K562 (cell line): ENCODE data around the gene FXYD3. TPM values are rescaled to one million over a fixed set of nuclear protein-coding genes. Genes with fewer than 3 reads are reported as not detected.
A peak's percentile ranks its signal among the peaks of the same experiment; 100 is the strongest.

Experiments used
- CHD1 ChIP-seq: fragments of 200-600 bp; sonication (generic); IDR thresholded peaks from one replicate; pipeline ENCODE4 v1.6.1; 2012; ENCODE audit warnings: mild to moderate bottlenecking, moderate library complexity, low read length, inconsistent platforms
- CREB1 ChIP-seq, 2 experiments: sonication (generic) in 1 of 2; formaldehyde crosslinking in 1 of 2; IDR thresholded peaks; 2 replicates each; pipeline versions ENCODE4 v1.6.1 to v1.8.0; 2012 to 2022; ENCODE audit warnings: inconsistent platforms in 1 of 2, mild to moderate bottlenecking in 1 of 2, missing genetic modification reagents in 1 of 2, moderate library complexity in 1 of 2
- CREM ChIP-seq: IDR thresholded peaks from 2 replicates; pipeline ENCODE4 v1.6.1; 2014; ENCODE audit warnings: antibody characterized with exemption, low read depth
- E2F6 ChIP-seq, 2 experiments: IDR thresholded peaks; 2 replicates each; pipeline ENCODE4 v1.6.1; 2011; ENCODE audit warnings: borderline replicate concordance in 1 of 2, control low read depth in 1 of 2, low read depth in 1 of 2, low read length in 1 of 2, mild to moderate bottlenecking in 1 of 2, mixed read lengths in 1 of 2, moderate library complexity in 1 of 2; ENCODE audit not compliant: insufficient read depth in 1 of 2, insufficient read length in 1 of 2, poor library complexity in 1 of 2, severe bottlenecking in 1 of 2; ENCODE audit errors: extremely low read depth in 1 of 2
- FOXA3 ChIP-seq, 2 experiments: fragments of 450-650 bp in 1 of 2; sonication (generic) in 1 of 2; formaldehyde crosslinking; IDR thresholded peaks in 1 of 2; conservative IDR thresholded peaks in 1 of 2; 2 replicates each; pipeline versions ENCODE4 v1.4.0 to v1.8.0; 2020 to 2022; ENCODE audit warnings: mild to moderate bottlenecking in 2 of 2, missing genetic modification reagents in 1 of 2
- JUND ChIP-seq, 2 experiments: IDR thresholded peaks; 2 replicates in 1 of 2; 3 replicates in 1 of 2; pipeline ENCODE4 v1.6.1; 2011; ENCODE audit warnings: borderline replicate concordance in 2 of 2, low read depth in 2 of 2, low read length in 2 of 2, improper control_type of control experiment in 1 of 2, missing biosample characterization in 1 of 2, missing genetic modification characterization in 1 of 2, missing genetic modification reagents in 1 of 2
- RCOR1 ChIP-seq, 2 experiments: IDR thresholded peaks; 2 replicates each; pipeline ENCODE4 v1.6.1; 2012; ENCODE audit warnings: low read depth in 2 of 2, low read length in 2 of 2, borderline replicate concordance in 1 of 2, improper control_type of control experiment in 1 of 2
- SMAD2 ChIP-seq: fragments of 150-350 bp; IDR thresholded peaks from 2 replicates; pipeline ENCODE4 v1.6.1; 2014; ENCODE audit warnings: low read depth, mild to moderate bottlenecking, low read length
- SRF ChIP-seq, 2 experiments: fragments of 250-450, 450-650 bp in 1 of 2; sonication (Bioruptor Pico) in 1 of 2; sonication (generic) in 1 of 2; formaldehyde crosslinking; IDR thresholded peaks; 2 replicates each; pipeline versions ENCODE4 v1.5.0 to v1.5.1; 2020 to 2022; ENCODE audit warnings: mild to moderate bottlenecking in 1 of 2, missing genetic modification reagents in 1 of 2
- TRIM25 ChIP-seq: fragments of 450-650 bp; IDR thresholded peaks from 2 replicates; pipeline ENCODE4 v1.7.0; 2016; ENCODE audit warnings: borderline replicate concordance
- XRCC5 ChIP-seq: fragments of 200-400 bp; formaldehyde crosslinking; IDR thresholded peaks from 2 replicates; pipeline ENCODE4 v1.6.1; 2017; ENCODE audit warnings: low read depth, mild to moderate bottlenecking, low read length
- ZBTB7A ChIP-seq: IDR thresholded peaks from 2 replicates; pipeline ENCODE4 v1.6.1; 2011; ENCODE audit warnings: low read depth, mild to moderate bottlenecking, low read length, moderate library complexity, borderline replicate concordance; ENCODE audit not compliant: control insufficient read depth
- polyA plus RNA-seq, 8 experiments: library from polyadenylated mRNA; depleted of rRNA in 4 of 8; stranded (reverse) in 5 of 8; unstranded in 3 of 8; fragments of >200 nt; fragmentation: Nextera tagmentation in 2 of 8; fragmentation: Illumina TruSeq in 1 of 8; extraction: Ambion mirVana in 2 of 8; extraction: Trizol in 1 of 8; gene quantifications; 2 replicates each; pipeline versions ENCODE4 v1.2.1 to v1.2.3, GENCODE V29; 2011 to 2014; ENCODE audit warnings: inconsistent platforms in 1 of 8, missing spikeins in 1 of 8
- total RNA-seq, 7 experiments: library from RNA; depleted of rRNA in 6 of 7; stranded (reverse); fragments of >200 nt in 6 of 7; fragmentation: Illumina TruSeq in 2 of 7; extraction: Trizol in 2 of 7; gene quantifications; 2 replicates each; pipeline versions ENCODE4 v1.2.1 to v1.2.3, GENCODE V29; 2011 to 2021; ENCODE audit warnings: low replicate concordance in 1 of 7

The FXYD3 gene
- total and polyA plus RNA-seq, 9 of the 15 experiments (the other 6 are each of a cell fraction or from before 2014, with no cell fraction given) = 0.24 TPM; not detected in 8

GRCh38 chr19:35153701-35154524 is 38.3 kb downstream of the FXYD3 start (continued):
- peak; percentile 40 to 82 for TF ChIP-seq E2F6 (IDR thresholded peaks at IDR 0.05; ENCODE audit: borderline replicate concordance in 1 of 2, extremely low read depth in 1 of 2, insufficient read depth in 1 of 2, insufficient read length in 1 of 2, low read depth in 1 of 2, low read length in 1 of 2, poor library complexity in 1 of 2, severe bottlenecking in 1 of 2)
- TF ChIP-seq JUND (IDR thresholded peaks at IDR 0.05; ENCODE audit: borderline replicate concordance, low read depth, low read length) = peak; percentile 33; the same call in 1 of the 2 replicates
- no peak; the same call in 2 of the 3 replicates for TF ChIP-seq JUND (tag; IDR thresholded peaks at IDR 0.05; ENCODE audit: borderline replicate concordance, low read depth, low read length)
- TF ChIP-seq FOXA3 (CRISPR knock-in tag; conservative IDR thresholded peaks at IDR 0.05 in 1 of 2, IDR thresholded peaks at IDR 0.05 in 1 of 2) = no peak
- 0 out of 2 replicates have a peak, but pooled peaks have one; percentile 41 for TF ChIP-seq TRIM25
- 0 out of 4 replicates have a peak, but pooled peaks of 1 of the 2 experiments have one; percentile 39 for TF ChIP-seq SRF (CRISPR knock-in tag; IDR thresholded peaks at IDR 0.05)
- no peak for TF ChIP-seq SMAD2
- TF ChIP-seq ZBTB7A = peak; percentile 89; the same call in 1 of the 2 replicates
- TF ChIP-seq CHD1 = no peak
- peak; percentile 23; the same call in 1 of the 2 replicates for TF ChIP-seq XRCC5
- TF ChIP-seq RCOR1 (IDR thresholded peaks at IDR 0.05; ENCODE audit: borderline replicate concordance in 1 of 2, low read depth in 2 of 2, low read length in 2 of 2) = 0 out of 4 replicates have a peak, but pooled peaks of 1 of the 2 experiments have one; percentile 6
- peak; percentile 27; the same call in 1 of the 2 replicates for TF ChIP-seq CREB1 (IDR thresholded peaks at IDR 0.05)
- TF ChIP-seq CREB1 (CRISPR knock-in tag; IDR thresholded peaks at IDR 0.05) = no peak
- peak; percentile 70 for TF ChIP-seq CREM
